GM23338 (cell line): ENCODE data around the gene LCLAT1. TPM values are rescaled to one million over a fixed set of nuclear protein-coding genes. Genes with fewer than 3 reads are reported as not detected.

Experiments
- ATAC-seq: fragments of 200-7000 bp; cut with Tn5 transposase; 3 replicates; pipeline ENCODE4 v1.9.1; 2020
- DNase-seq: peaks from one replicate; pipeline ENCODE4 v3.0.0-alpha.2; 2015; ENCODE audit warnings: low spot score
- H2AFZ ChIP-seq: fragments of 200-600 bp; sonication (generic); 2 replicates; pipeline ENCODE4 v1.8.0; 2016; ENCODE audit warnings: antibody characterized with exemption, mild to moderate bottlenecking, moderate library complexity
- H3F3A ChIP-seq: fragments of 200-600 bp; sonication (generic); replicated peaks from 2 replicates; pipeline ENCODE4 v1.8.0; 2017; ENCODE audit warnings: antibody characterized with exemption, mixed run types, low read depth
- H3K27ac ChIP-seq: fragments of 200-600 bp; sonication (generic); 2 replicates; pipeline ENCODE4 v1.6.1; 2016; ENCODE audit warnings: low read depth
- H3K27me3 ChIP-seq: fragments of 200-600 bp; sonication (generic); 2 replicates; pipeline ENCODE4 v1.8.0; 2016; ENCODE audit warnings: mild to moderate bottlenecking, mixed run types, moderate library complexity; ENCODE audit not compliant: insufficient read depth
- H3K36me3 ChIP-seq: fragments of 200-600 bp; sonication (generic); 2 replicates; pipeline ENCODE4 v1.8.0; 2016; ENCODE audit warnings: mild to moderate bottlenecking; ENCODE audit not compliant: insufficient read depth
- H3K4me1 ChIP-seq: fragments of 200-600 bp; sonication (generic); 2 replicates; pipeline ENCODE4 v1.8.0; 2016; ENCODE audit warnings: mild to moderate bottlenecking, moderate library complexity; ENCODE audit not compliant: insufficient read depth
- H3K4me2 ChIP-seq: fragments of 200-600 bp; sonication (generic); 2 replicates; pipeline ENCODE4 v1.7.1; 2017; ENCODE audit warnings: mixed run types
- H3K4me3 ChIP-seq: fragments of 200-600 bp; sonication (generic); 2 replicates; pipeline ENCODE4 v1.6.1; 2016; ENCODE audit warnings: mixed run types
- H3K79me2 ChIP-seq: fragments of 200-600 bp; sonication (generic); replicated peaks from 2 replicates; pipeline ENCODE4 v1.8.0; 2017; ENCODE audit warnings: mild to moderate bottlenecking; ENCODE audit not compliant: insufficient read depth
- H3K9me2 ChIP-seq: fragments of 200-600 bp; sonication (generic); 2 replicates; pipeline ENCODE4 v1.8.0; 2017; ENCODE audit not compliant: insufficient read depth
- H4K20me1 ChIP-seq: fragments of 200-600 bp; sonication (generic); replicated peaks from 2 replicates; pipeline ENCODE4 v1.8.0; 2017; ENCODE audit warnings: mild to moderate bottlenecking; ENCODE audit not compliant: insufficient read depth
- H3K27ac Mint-ChIP-seq: 2 replicates; pipeline ENCODE4 v1.8.0; 2020; ENCODE audit warnings: inconsistent platforms, mild to moderate bottlenecking, moderate library complexity, mixed read lengths
- H3K27me3 Mint-ChIP-seq: 3 replicates; pipeline ENCODE4 v1.8.0; 2022; ENCODE audit warnings: low read depth, mild to moderate bottlenecking, moderate library complexity, mixed read lengths, inconsistent platforms; ENCODE audit not compliant: insufficient read depth, poor library complexity
- H3K36me3 Mint-ChIP-seq: 3 replicates; pipeline ENCODE4 v1.8.0; 2021; ENCODE audit warnings: low read depth, mild to moderate bottlenecking, inconsistent platforms, moderate library complexity, mixed read lengths
- H3K4me1 Mint-ChIP-seq: 3 replicates; pipeline ENCODE4 v1.8.0; 2020; ENCODE audit warnings: mild to moderate bottlenecking, inconsistent platforms, mixed read lengths
- H3K4me3 Mint-ChIP-seq: 3 replicates; pipeline ENCODE4 v1.8.0; 2021; ENCODE audit warnings: moderate library complexity, mild to moderate bottlenecking, inconsistent platforms, mixed read lengths
- H3K9me3 Mint-ChIP-seq: 3 replicates; pipeline ENCODE4 v1.8.0; 2020; ENCODE audit warnings: moderate library complexity, mild to moderate bottlenecking, inconsistent platforms, mixed read lengths
- CREB1 ChIP-seq: fragments of 250-450 bp; sonication (Bioruptor Pico); IDR thresholded peaks from 2 replicates; pipeline ENCODE4 v1.5.0; 2020; ENCODE audit warnings: low read depth, mild to moderate bottlenecking, moderate library complexity
- EZH2 ChIP-seq: fragments of 200-600 bp; sonication (generic); IDR thresholded peaks from one replicate; pipeline ENCODE4 v1.8.0; 2017; ENCODE audit warnings: antibody characterized with exemption, mild to moderate bottlenecking, low read depth; ENCODE audit not compliant: unreplicated experiment
- EZH2phosphoT487 ChIP-seq: fragments of 200-600 bp; sonication (generic); IDR thresholded peaks from one replicate; pipeline ENCODE4 v1.8.1; 2018; ENCODE audit warnings: antibody characterized with exemption; ENCODE audit not compliant: unreplicated experiment
- JUNB ChIP-seq: IDR thresholded peaks from one replicate; pipeline ENCODE4 v1.6.1; 2016; ENCODE audit warnings: antibody characterized with exemption; ENCODE audit not compliant: unreplicated experiment
- NANOG ChIP-seq: IDR thresholded peaks from 2 replicates; pipeline ENCODE4 v1.6.1; 2016; ENCODE audit warnings: antibody characterized with exemption, borderline replicate concordance
- POLR2AphosphoS5 ChIP-seq: IDR thresholded peaks from 2 replicates; pipeline ENCODE4 v1.6.1; 2016; ENCODE audit warnings: antibody characterized with exemption, low read depth
- STAT1 ChIP-seq: IDR thresholded peaks from one replicate; pipeline ENCODE4 v1.6.1; 2016; ENCODE audit warnings: antibody characterized with exemption; ENCODE audit not compliant: unreplicated experiment
- ZNF114 ChIP-seq: fragments of 250-450 bp; sonication (Bioruptor Pico); IDR thresholded peaks from 2 replicates; pipeline ENCODE4 v1.5.0; 2020; ENCODE audit warnings: mild to moderate bottlenecking, moderate library complexity
- ZNF331 ChIP-seq: fragments of 250-450 bp; sonication (Bioruptor Pico); IDR thresholded peaks from 2 replicates; pipeline ENCODE4 v1.5.0; 2020; ENCODE audit warnings: low read depth, mild to moderate bottlenecking, moderate library complexity
- polyA plus RNA-seq: library from polyadenylated mRNA; unstranded; fragments of >200 nt; fragmentation: Nextera tagmentation; extraction: Ambion mirVana; gene quantifications from 2 replicates; pipeline ENCODE4 v1.2.1, GENCODE V29; 2016
- total RNA-seq: library from RNA; depleted of rRNA; stranded (reverse); fragments of >200 nt; shearing (Covaris generic); gene quantifications from 2 replicates; pipeline ENCODE4 v1.2.3, GENCODE V29; 2014
- TF ChIP-seq, protein P1 (sequence below): IDR thresholded peaks from 2 replicates; pipeline ENCODE4 v1.6.1; 2016; ENCODE audit warnings: antibody characterized with exemption
- TF ChIP-seq, protein P2 (sequence below): fragments of 250-450 bp; sonication (Bioruptor Pico); IDR thresholded peaks from 2 replicates; pipeline ENCODE4 v1.5.0; 2020; ENCODE audit warnings: mild to moderate bottlenecking, moderate library complexity
- TF ChIP-seq, protein P3 (sequence below), 2 experiments: fragments of 200-600 bp in 1 of 2; sonication (generic) in 1 of 2; conservative IDR thresholded peaks; 2 replicates each; pipeline versions ENCODE4 v1.5.1 to v1.6.1; 2016 to 2017; ENCODE audit warnings: antibody characterized with exemption in 2 of 2, low read depth in 2 of 2, mild to moderate bottlenecking in 2 of 2, moderate library complexity in 1 of 2
- TF ChIP-seq, protein P4 (sequence below): IDR thresholded peaks from one replicate; pipeline ENCODE4 v1.6.1; 2018; ENCODE audit warnings: antibody characterized with exemption; ENCODE audit not compliant: unreplicated experiment

Gene LCLAT1
- total and polyA plus RNA-seq, 2 experiments from 2014 or later, result 11.5 to 30.1 TPM

DNA sequence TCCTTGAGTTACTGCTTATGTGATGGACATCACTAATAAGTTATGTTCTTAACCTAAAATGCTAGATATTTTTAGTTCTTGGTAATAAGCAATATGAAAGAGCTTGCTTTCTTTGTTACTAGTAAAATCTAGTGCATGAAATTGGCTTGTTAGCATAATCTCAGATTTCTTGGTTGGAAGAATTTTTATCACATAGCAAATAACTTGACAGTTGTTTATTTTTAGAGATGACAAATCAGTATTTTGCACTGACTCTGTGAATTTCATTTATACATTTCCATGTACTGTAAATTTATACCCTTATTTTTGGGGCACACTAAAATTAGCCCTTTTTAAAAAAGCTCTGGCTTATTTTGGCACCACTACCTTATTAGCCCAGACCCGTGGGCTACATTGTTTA lies 45.6 kb downstream of the LCLAT1 start:
- H3K9me3 Mint-ChIP-seq, result peaks cover 12% of the 10 kb centered on the region
- ATAC-seq (no peak), DNase-seq (no peak)
- no peaks in the 10 kb centered on the region for H3F3A ChIP-seq
- no peaks in the 10 kb centered on the region for H3K9me2 ChIP-seq
- 0 out of 2 replicates have a peak, but pooled peaks cover 8% of the 10 kb centered on the region for H4K20me1 ChIP-seq
- no peaks in the 10 kb centered on the region for H3K4me1 Mint-ChIP-seq
- H3K4me2 ChIP-seq, result no peak overlapping the region
- no peaks in the 10 kb centered on the region for H3K27me3 ChIP-seq
- no peak for TF ChIP-seq POLR2AphosphoS5
- TF ChIP-seq, protein P1, sequence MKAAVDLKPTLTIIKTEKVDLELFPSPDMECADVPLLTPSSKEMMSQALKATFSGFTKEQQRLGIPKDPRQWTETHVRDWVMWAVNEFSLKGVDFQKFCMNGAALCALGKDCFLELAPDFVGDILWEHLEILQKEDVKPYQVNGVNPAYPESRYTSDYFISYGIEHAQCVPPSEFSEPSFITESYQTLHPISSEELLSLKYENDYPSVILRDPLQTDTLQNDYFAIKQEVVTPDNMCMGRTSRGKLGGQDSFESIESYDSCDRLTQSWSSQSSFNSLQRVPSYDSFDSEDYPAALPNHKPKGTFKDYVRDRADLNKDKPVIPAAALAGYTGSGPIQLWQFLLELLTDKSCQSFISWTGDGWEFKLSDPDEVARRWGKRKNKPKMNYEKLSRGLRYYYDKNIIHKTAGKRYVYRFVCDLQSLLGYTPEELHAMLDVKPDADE, result no peak
- TF ChIP-seq, protein P2, sequence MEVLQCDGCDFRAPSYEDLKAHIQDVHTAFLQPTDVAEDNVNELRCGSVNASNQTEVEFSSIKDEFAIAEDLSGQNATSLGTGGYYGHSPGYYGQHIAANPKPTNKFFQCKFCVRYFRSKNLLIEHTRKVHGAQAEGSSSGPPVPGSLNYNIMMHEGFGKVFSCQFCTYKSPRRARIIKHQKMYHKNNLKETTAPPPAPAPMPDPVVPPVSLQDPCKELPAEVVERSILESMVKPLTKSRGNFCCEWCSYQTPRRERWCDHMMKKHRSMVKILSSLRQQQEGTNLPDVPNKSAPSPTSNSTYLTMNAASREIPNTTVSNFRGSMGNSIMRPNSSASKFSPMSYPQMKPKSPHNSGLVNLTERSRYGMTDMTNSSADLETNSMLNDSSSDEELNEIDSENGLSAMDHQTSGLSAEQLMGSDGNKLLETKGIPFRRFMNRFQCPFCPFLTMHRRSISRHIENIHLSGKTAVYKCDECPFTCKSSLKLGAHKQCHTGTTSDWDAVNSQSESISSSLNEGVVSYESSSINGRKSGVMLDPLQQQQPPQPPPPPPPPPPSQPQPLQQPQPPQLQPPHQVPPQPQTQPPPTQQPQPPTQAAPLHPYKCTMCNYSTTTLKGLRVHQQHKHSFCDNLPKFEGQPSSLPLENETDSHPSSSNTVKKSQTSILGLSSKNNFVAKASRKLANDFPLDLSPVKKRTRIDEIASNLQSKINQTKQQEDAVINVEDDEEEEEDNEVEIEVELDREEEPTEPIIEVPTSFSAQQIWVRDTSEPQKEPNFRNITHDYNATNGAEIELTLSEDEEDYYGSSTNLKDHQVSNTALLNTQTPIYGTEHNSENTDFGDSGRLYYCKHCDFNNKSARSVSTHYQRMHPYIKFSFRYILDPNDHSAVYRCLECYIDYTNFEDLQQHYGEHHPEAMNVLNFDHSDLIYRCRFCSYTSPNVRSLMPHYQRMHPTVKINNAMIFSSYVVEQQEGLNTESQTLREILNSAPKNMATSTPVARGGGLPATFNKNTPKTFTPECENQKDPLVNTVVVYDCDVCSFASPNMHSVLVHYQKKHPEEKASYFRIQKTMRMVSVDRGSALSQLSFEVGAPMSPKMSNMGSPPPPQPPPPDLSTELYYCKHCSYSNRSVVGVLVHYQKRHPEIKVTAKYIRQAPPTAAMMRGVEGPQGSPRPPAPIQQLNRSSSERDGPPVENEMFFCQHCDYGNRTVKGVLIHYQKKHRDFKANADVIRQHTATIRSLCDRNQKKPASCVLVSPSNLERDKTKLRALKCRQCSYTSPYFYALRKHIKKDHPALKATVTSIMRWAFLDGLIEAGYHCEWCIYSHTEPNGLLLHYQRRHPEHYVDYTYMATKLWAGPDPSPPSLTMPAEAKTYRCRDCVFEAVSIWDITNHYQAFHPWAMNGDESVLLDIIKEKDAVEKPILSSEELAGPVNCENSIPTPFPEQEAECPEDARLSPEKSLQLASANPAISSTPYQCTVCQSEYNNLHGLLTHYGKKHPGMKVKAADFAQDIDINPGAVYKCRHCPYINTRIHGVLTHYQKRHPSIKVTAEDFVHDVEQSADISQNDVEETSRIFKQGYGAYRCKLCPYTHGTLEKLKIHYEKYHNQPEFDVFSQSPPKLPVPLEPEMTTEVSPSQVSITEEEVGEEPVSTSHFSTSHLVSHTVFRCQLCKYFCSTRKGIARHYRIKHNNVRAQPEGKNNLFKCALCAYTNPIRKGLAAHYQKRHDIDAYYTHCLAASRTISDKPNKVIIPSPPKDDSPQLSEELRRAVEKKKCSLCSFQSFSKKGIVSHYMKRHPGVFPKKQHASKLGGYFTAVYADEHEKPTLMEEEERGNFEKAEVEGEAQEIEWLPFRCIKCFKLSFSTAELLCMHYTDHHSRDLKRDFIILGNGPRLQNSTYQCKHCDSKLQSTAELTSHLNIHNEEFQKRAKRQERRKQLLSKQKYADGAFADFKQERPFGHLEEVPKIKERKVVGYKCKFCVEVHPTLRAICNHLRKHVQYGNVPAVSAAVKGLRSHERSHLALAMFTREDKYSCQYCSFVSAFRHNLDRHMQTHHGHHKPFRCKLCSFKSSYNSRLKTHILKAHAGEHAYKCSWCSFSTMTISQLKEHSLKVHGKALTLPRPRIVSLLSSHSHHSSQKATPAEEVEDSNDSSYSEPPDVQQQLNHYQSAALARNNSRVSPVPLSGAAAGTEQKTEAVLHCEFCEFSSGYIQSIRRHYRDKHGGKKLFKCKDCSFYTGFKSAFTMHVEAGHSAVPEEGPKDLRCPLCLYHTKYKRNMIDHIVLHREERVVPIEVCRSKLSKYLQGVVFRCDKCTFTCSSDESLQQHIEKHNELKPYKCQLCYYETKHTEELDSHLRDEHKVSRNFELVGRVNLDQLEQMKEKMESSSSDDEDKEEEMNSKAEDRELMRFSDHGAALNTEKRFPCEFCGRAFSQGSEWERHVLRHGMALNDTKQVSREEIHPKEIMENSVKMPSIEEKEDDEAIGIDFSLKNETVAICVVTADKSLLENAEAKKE, result no peak
- TF ChIP-seq, protein P3, sequence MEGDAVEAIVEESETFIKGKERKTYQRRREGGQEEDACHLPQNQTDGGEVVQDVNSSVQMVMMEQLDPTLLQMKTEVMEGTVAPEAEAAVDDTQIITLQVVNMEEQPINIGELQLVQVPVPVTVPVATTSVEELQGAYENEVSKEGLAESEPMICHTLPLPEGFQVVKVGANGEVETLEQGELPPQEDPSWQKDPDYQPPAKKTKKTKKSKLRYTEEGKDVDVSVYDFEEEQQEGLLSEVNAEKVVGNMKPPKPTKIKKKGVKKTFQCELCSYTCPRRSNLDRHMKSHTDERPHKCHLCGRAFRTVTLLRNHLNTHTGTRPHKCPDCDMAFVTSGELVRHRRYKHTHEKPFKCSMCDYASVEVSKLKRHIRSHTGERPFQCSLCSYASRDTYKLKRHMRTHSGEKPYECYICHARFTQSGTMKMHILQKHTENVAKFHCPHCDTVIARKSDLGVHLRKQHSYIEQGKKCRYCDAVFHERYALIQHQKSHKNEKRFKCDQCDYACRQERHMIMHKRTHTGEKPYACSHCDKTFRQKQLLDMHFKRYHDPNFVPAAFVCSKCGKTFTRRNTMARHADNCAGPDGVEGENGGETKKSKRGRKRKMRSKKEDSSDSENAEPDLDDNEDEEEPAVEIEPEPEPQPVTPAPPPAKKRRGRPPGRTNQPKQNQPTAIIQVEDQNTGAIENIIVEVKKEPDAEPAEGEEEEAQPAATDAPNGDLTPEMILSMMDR (conservative IDR thresholded peaks at IDR 0.05; ENCODE audit: low read depth in 2 of 2), result no peak
- no peak for TF ChIP-seq EZH2phosphoT487
- TF ChIP-seq ZNF114 (CRISPR knock-in tag), result no peak
- no peak for TF ChIP-seq STAT1
- TF ChIP-seq ZNF331 (CRISPR knock-in tag), result no peak
- TF ChIP-seq EZH2, result no peak
- TF ChIP-seq, protein P4, sequence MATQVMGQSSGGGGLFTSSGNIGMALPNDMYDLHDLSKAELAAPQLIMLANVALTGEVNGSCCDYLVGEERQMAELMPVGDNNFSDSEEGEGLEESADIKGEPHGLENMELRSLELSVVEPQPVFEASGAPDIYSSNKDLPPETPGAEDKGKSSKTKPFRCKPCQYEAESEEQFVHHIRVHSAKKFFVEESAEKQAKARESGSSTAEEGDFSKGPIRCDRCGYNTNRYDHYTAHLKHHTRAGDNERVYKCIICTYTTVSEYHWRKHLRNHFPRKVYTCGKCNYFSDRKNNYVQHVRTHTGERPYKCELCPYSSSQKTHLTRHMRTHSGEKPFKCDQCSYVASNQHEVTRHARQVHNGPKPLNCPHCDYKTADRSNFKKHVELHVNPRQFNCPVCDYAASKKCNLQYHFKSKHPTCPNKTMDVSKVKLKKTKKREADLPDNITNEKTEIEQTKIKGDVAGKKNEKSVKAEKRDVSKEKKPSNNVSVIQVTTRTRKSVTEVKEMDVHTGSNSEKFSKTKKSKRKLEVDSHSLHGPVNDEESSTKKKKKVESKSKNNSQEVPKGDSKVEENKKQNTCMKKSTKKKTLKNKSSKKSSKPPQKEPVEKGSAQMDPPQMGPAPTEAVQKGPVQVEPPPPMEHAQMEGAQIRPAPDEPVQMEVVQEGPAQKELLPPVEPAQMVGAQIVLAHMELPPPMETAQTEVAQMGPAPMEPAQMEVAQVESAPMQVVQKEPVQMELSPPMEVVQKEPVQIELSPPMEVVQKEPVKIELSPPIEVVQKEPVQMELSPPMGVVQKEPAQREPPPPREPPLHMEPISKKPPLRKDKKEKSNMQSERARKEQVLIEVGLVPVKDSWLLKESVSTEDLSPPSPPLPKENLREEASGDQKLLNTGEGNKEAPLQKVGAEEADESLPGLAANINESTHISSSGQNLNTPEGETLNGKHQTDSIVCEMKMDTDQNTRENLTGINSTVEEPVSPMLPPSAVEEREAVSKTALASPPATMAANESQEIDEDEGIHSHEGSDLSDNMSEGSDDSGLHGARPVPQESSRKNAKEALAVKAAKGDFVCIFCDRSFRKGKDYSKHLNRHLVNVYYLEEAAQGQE, result no peak
- no peak for TF ChIP-seq NANOG
- TF ChIP-seq CREB1 (CRISPR knock-in tag), result no peak
- no peak for TF ChIP-seq JUNB
- no peak overlapping the region for H3K27ac Mint-ChIP-seq
- H3K4me1 ChIP-seq, result no peaks in the 10 kb centered on the region
- H3K79me2 ChIP-seq, result peaks cover 68% of the 10 kb centered on the region
- peaks cover 20% of the 10 kb centered on the region for H3K36me3 Mint-ChIP-seq
- H3K36me3 ChIP-seq, result peaks cover 10% of the 10 kb centered on the region; the same call in 1 of the 2 replicates
- H2AFZ ChIP-seq, result no peak overlapping the region
- no peak overlapping the region for H3K4me3 ChIP-seq
- no peak overlapping the region for H3K27ac ChIP-seq
- no peaks in the 10 kb centered on the region for H3K27me3 Mint-ChIP-seq
- no peak overlapping the region for H3K4me3 Mint-ChIP-seq
